Psoas muscle (tissue), 8 donors: ENCODE data around the gene DAGLB. TPM values are rescaled to one million over a fixed set of nuclear protein-coding genes. Genes with fewer than 3 reads are reported as not detected.

Experiments used
- ATAC-seq, 4 donors: fragments of 200-7000 bp; cut with Tn5 transposase; one replicate each; pipeline ENCODE4 v1.9.1; 2020; ENCODE audit warnings: moderate library complexity in 3 of 4, mild to moderate bottlenecking in 2 of 4
- DNase-seq, 2 donors: peaks; one replicate each; pipeline ENCODE4 v3.0.0-alpha.2; 2020
- H3K27ac ChIP-seq: fragments of 200-600 bp; one replicate; pipeline ENCODE4 v1.8.0; 2022
- H3K27me3 ChIP-seq, 3 donors: fragments of 200-600 bp in 1 of 3; one replicate each; pipeline versions ENCODE4 v1.6.1 to v1.8.0; 2013 to 2022; ENCODE audit warnings: low read length in 2 of 3, mild to moderate bottlenecking in 2 of 3, moderate library complexity in 1 of 3; ENCODE audit not compliant: insufficient read depth in 3 of 3
- H3K36me3 ChIP-seq, 2 donors: fragments of 200-600 bp in 1 of 2; one replicate each; pipeline versions ENCODE4 v1.6.1 to v1.8.0; 2013 to 2022; ENCODE audit warnings: low read depth in 1 of 2, mild to moderate bottlenecking in 1 of 2, moderate library complexity in 1 of 2; ENCODE audit not compliant: insufficient read depth in 1 of 2
- H3K4me1 ChIP-seq: fragments of 200-600 bp; one replicate; pipeline ENCODE4 v1.8.0; 2022
- H3K4me3 ChIP-seq: fragments of 200-600 bp; one replicate; pipeline ENCODE4 v1.8.0; 2022; ENCODE audit warnings: mild to moderate bottlenecking
- H3K9me3 ChIP-seq: fragments of 200-600 bp; one replicate; pipeline ENCODE4 v1.8.0; 2022
- CTCF ChIP-seq: fragments of 200-600 bp; IDR thresholded peaks from one replicate; pipeline ENCODE4 v1.8.0; 2022; ENCODE audit warnings: antibody characterized with exemption
- WGBS, 3 donors: extraction: QIAGEN DNeasy Blood & Tissue Kit; methylation state at CpG; one replicate each; pipeline versions ENCODE4 v1.1.6 to v1.1.7; 2013; 5-methylcytosine and 5-hydroxymethylcytosine counted together
- intact Hi-C, 2 donors: fragments of 100-400 bp; cut with DNase I; formaldehyde crosslinking; loops; one replicate each; pipeline versions ENCODE4 v1.11.0 to v1.14.2; 2022
- polyA plus RNA-seq, 3 donors: library from polyadenylated mRNA; stranded (reverse); fragments of 200-250 nt; gene quantifications; one replicate each; pipeline ENCODE4 v1.2.3, GENCODE V29; 2013
- total RNA-seq, 4 donors: library from RNA; stranded (reverse); fragmentation: NEBNext Ultra II Directional in 2 of 4; extraction: Animal tissue kit (Norgen Biotek cat#: 25700) in 2 of 4; gene quantifications; one replicate each; pipeline versions ENCODE4 v1.2.1 to v1.2.4, GENCODE V29; 2021 to 2023
- donor health status: healthy with polysubstance abuse.
- donor health status: DM: no; HTN: no; CAD: no; lungs with moderate emphysema.
- donor health status: Bipolar disorder and iron deficiency.
- donor health status: healthy.
- donor health status: DM: yes; HTN: yes; CAD: no.
- donor health status: DM: no; HTN: no; CAD: no.
- donor health status: DM: no; HTN: no; CAD: no.
- donor health status: DM: yes; HTN: yes; CAD: no.

DAGLB gene
- total and polyA plus RNA-seq, 7 donors = 9.2 to 23.8 (median 12.1) TPM

- TF ChIP-seq CTCF = no peak
- H3K9me3 ChIP-seq = no peaks in the 10 kb centered on the region
- H3K27me3 ChIP-seq = no peaks in the 10 kb centered on the region
- WGBS, 3 donors = 62 to 77% (median 75%) methylated on average over 23 of the region's 23 CpGs
- peaks cover 3 to 40% of the 10 kb centered on the region in 2 donors for H3K36me3 ChIP-seq
- intact Hi-C loops = no loop called here
- no peak overlapping the region for H3K4me3 ChIP-seq
- peaks cover 76% of the 10 kb centered on the region for H3K4me1 ChIP-seq
- DNase-seq = no peak
- ATAC-seq = peak in 2 of 4 donors; percentile 5 to 16
- H3K27ac ChIP-seq = peak overlapping the region; percentile 42
These were observed 51.7 kb downstream of the DAGLB start for GRCh38 chr7:6395898-6396595.

- Histone ChIP-seq H3K9me3 (no peaks in the 10 kb centered on the region), H3K27me3 (no peaks in the 10 kb centered on the region), H3K4me1 (peaks cover 64% of the 10 kb centered on the region), H3K27ac (peak overlapping the region; percentile 71), H3K36me3 (peaks cover 3 to 44% of the 10 kb centered on the region in 2 donors), H3K4me3 (no peak overlapping the region)
- no peak for TF ChIP-seq CTCF
- intact Hi-C loops = no loop called here
- 91 to 96% (median 94%) methylated on average over 6 of the region's 6 CpGs for WGBS, 3 donors
- DNase-seq (no peak), ATAC-seq (no peak)
These were observed 53.6 kb downstream of the DAGLB start for GRCh38 chr7:6394114-6394513.

- no peaks in the 10 kb centered on the region for H3K9me3 ChIP-seq
- peak overlapping the region; percentile 71 for H3K27ac ChIP-seq
- peak in 1 of 4 donors; percentile 8 for ATAC-seq
- no peak for TF ChIP-seq CTCF
- H3K4me1 ChIP-seq = peaks cover 60% of the 10 kb centered on the region
- no peaks in the 10 kb centered on the region for H3K27me3 ChIP-seq
- intact Hi-C loops = no loop called here
- DNase-seq = no peak
- no peak overlapping the region for H3K4me3 ChIP-seq
- peaks cover 3 to 48% of the 10 kb centered on the region in 2 donors for H3K36me3 ChIP-seq
- 93 to 99% (median 98%) methylated on average over 3 of the region's 3 CpGs for WGBS, 3 donors
These were observed 54.1 kb downstream of the DAGLB start for GRCh38 chr7:6393667-6394056.

GRCh38 chr7:6392712-6393666, 54.8 kb downstream of the DAGLB start:
- H3K4me1 ChIP-seq = peaks cover 53% of the 10 kb centered on the region
- intact Hi-C loops = no loop called here
- no peaks in the 10 kb centered on the region for H3K27me3 ChIP-seq
- TF ChIP-seq CTCF = no peak
- DNase-seq (peak; percentile 73 to 83), ATAC-seq (peak; percentile 79 to 92 (median 89))
- H3K4me3 ChIP-seq = no peak overlapping the region
- peaks cover 3 to 55% of the 10 kb centered on the region in 2 donors for H3K36me3 ChIP-seq
- no peaks in the 10 kb centered on the region for H3K9me3 ChIP-seq
- H3K27ac ChIP-seq = peak overlapping the region; percentile 71
- WGBS, 3 donors = 67 to 77% (median 75%) methylated on average over 11 of the region's 11 CpGs
